ENCODE measurements around the gene OR10S1. TPM values are rescaled to one million over a fixed set of nuclear protein-coding genes. Genes with fewer than 3 reads are reported as not detected.

OR10S1 gene
- total RNA-seq, 4 donors from 2014 or later: not detected

- DNase-seq: no peak
- Histone ChIP-seq H3K27ac (no peak overlapping the region), H3K36me3 (no peaks in the 10 kb centered on the region), H3K27me3 (no peaks in the 10 kb centered on the region), H3K9me3 (no peaks in the 10 kb centered on the region), H3K4me1 (no peaks in the 10 kb centered on the region), H3K4me3 (no peak overlapping the region)
- TF ChIP-seq POLR2A (IDR thresholded peaks at IDR 0.05): no peak
- TF ChIP-seq CTCF (IDR thresholded peaks at IDR 0.05): no peak
These were observed 35.2 kb downstream of the OR10S1 start for GRCh38 chr11:123942413-123942812.

GRCh38 chr11:123939317-123939716, 38.3 kb downstream of the OR10S1 start, which contains the start of gene OR4D5:
Gene OR4D5 (plus strand): TSS chr11:123939617. CDS start chr11:123939617, 0 bp downstream.
- no peak for DNase-seq
- Histone ChIP-seq H3K4me1 (no peaks in the 10 kb centered on the region), H3K4me3 (no peak within 1 kb of the TSS), H3K36me3 (no peaks in the 10 kb centered on the region), H3K27me3 (no peaks in the 10 kb centered on the region), H3K9me3 (no peaks in the 10 kb centered on the region), H3K27ac (no peak within 1 kb of the TSS)
- TF ChIP-seq CTCF (IDR thresholded peaks at IDR 0.05) (no peak), POLR2A (IDR thresholded peaks at IDR 0.05) (no peak)

Other genes with a start within 250 kb of the OR10S1 start
- 10 to 100 TPM in 1 of 4 donors, 1 to 10 TPM in 3; 6.7 to 22.3 (median 8.2) TPM for gene ZNF202, start 236.1 kb downstream of the OR10S1 start, total RNA-seq
- gene OR6X1, start 223.3 kb downstream of the OR10S1 start, total RNA-seq: not detected
- not detected for gene OR6M1, start 171.4 kb downstream of the OR10S1 start, total RNA-seq
- gene TMEM225, start 92.1 kb downstream of the OR10S1 start, total RNA-seq: not detected
- not detected for gene OR8D4, start 75.6 kb downstream of the OR10S1 start, total RNA-seq
- gene OR4D5, start 38.2 kb downstream of the OR10S1 start, total RNA-seq: not detected
- gene OR6T1, start 33.9 kb downstream of the OR10S1 start, total RNA-seq: not detected
- gene OR10G6, start 17.4 kb upstream of the OR10S1 start, total RNA-seq: not detected
- not detected for gene OR10G4, start 35.2 kb upstream of the OR10S1 start, total RNA-seq
- not detected for gene OR10G9, start 45.2 kb upstream of the OR10S1 start, total RNA-seq
- gene OR10G8, start 49.0 kb upstream of the OR10S1 start, total RNA-seq: not detected
- gene OR10G7, start 63.5 kb upstream of the OR10S1 start, total RNA-seq: not detected
- 10 to 100 TPM; 45.2 to 83.4 (median 62.6) TPM for gene VWA5A, start 137.7 kb upstream of the OR10S1 start, total RNA-seq
- gene OR10D3, start 205.6 kb upstream of the OR10S1 start, total RNA-seq: not detected